K562 (cell line): ENCODE measurements around the gene ZNF691. TPM values are rescaled to one million over a fixed set of nuclear protein-coding genes. Genes with fewer than 3 reads are reported as not detected.
A peak's percentile ranks its signal among the peaks of the same experiment; 100 is the strongest.

Experiments
- ASH1L ChIP-seq: fragments of 450-650 bp; IDR thresholded peaks from 2 replicates; pipeline ENCODE4 v1.6.1; 2018; ENCODE audit warnings: borderline replicate concordance, mild to moderate bottlenecking, low read depth; ENCODE audit not compliant: partially characterized antibody
- ETS1 ChIP-seq: conservative IDR thresholded peaks from 2 replicates; pipeline ENCODE4 v1.6.1; 2011; ENCODE audit warnings: low read depth, mild to moderate bottlenecking, low read length; ENCODE audit not compliant: control insufficient read depth
- JUN ChIP-seq, 2 experiments: sonication (generic) in 1 of 2; formaldehyde crosslinking in 1 of 2; IDR thresholded peaks; 2 replicates each; pipeline versions ENCODE4 v1.6.1 to v1.8.0; 2012 to 2022; ENCODE audit warnings: borderline replicate concordance in 2 of 2, mild to moderate bottlenecking in 2 of 2, improper control_type of control experiment in 1 of 2, low read depth in 1 of 2, low read length in 1 of 2, missing genetic modification reagents in 1 of 2
- KAT7 ChIP-seq: sonication (generic); formaldehyde crosslinking; IDR thresholded peaks from 2 replicates; pipeline ENCODE4 v1.8.0; 2022; ENCODE audit warnings: missing genetic modification reagents, mild to moderate bottlenecking, borderline replicate concordance
- MEF2A ChIP-seq: IDR thresholded peaks from 2 replicates; pipeline ENCODE4 v1.6.1; 2011; ENCODE audit warnings: low read depth, mild to moderate bottlenecking, low read length, moderate library complexity; ENCODE audit not compliant: control insufficient read depth
- MTF1 ChIP-seq: fragments of 250-450 bp; sonication (Bioruptor Pico); IDR thresholded peaks from 2 replicates; pipeline ENCODE4 v1.9.0; 2021; ENCODE audit warnings: moderate library complexity, mild to moderate bottlenecking, inconsistent platforms, borderline replicate concordance
- NR4A1 ChIP-seq, 2 experiments: fragments of 250-450 bp in 1 of 2; fragments of 450-650 bp in 1 of 2; sonication (Bioruptor Pico) in 1 of 2; IDR thresholded peaks; 2 replicates each; pipeline versions ENCODE4 v1.4.0 to v1.6.1; 2016 to 2020; ENCODE audit warnings: mild to moderate bottlenecking in 2 of 2, missing compliant biosample characterization in 1 of 2, missing genetic modification characterization in 1 of 2, moderate library complexity in 1 of 2
- PTBP1 ChIP-seq: fragments of 200-400 bp; formaldehyde crosslinking; IDR thresholded peaks from 2 replicates; pipeline ENCODE4 v1.6.1; 2017; ENCODE audit warnings: low read depth, low read length
- RBM34 ChIP-seq: fragments of 200-400 bp; formaldehyde crosslinking; IDR thresholded peaks from 2 replicates; pipeline ENCODE4 v1.6.1; 2018; ENCODE audit warnings: low read length, borderline replicate concordance; ENCODE audit not compliant: insufficient read depth
- RERE ChIP-seq: sonication (generic); formaldehyde crosslinking; IDR thresholded peaks from 2 replicates; pipeline ENCODE4 v1.8.0; 2023; ENCODE audit warnings: missing genetic modification reagents, mild to moderate bottlenecking, borderline replicate concordance
- RHOXF2B ChIP-seq: fragments of 250-450 bp; sonication (Bioruptor Pico); conservative IDR thresholded peaks from 2 replicates; pipeline ENCODE4 v1.5.1; 2021
- SAFB ChIP-seq: fragments of 200-400 bp; formaldehyde crosslinking; IDR thresholded peaks from 2 replicates; pipeline ENCODE4 v1.6.1; 2017; ENCODE audit warnings: low read depth, low read length, borderline replicate concordance
- SMC3 ChIP-seq: conservative IDR thresholded peaks from 2 replicates; pipeline ENCODE4 v1.6.1; 2011; ENCODE audit warnings: low read depth, low read length, improper control_type of control experiment; ENCODE audit not compliant: insufficient read depth
- SP1 ChIP-seq: sonication (generic); formaldehyde crosslinking; IDR thresholded peaks from 2 replicates; pipeline ENCODE4 v1.8.1; 2022; ENCODE audit warnings: mild to moderate bottlenecking, missing genetic modification reagents
- XRCC4 ChIP-seq: IDR thresholded peaks from one replicate; pipeline ENCODE4 v1.6.1; 2011; ENCODE audit not compliant: insufficient read depth, insufficient read length; ENCODE audit errors: extremely low read depth
- ZNF639 ChIP-seq, 2 experiments: fragments of 200-800 bp in 1 of 2; sonication (Bioruptor generic) in 1 of 2; sonication (generic) in 1 of 2; formaldehyde crosslinking in 1 of 2; IDR thresholded peaks in 1 of 2; conservative IDR thresholded peaks in 1 of 2; 2 replicates each; pipeline versions ENCODE4 v1.5.0 to v1.6.1; 2016 to 2020; ENCODE audit warnings: missing compliant biosample characterization in 1 of 2, missing genetic modification characterization in 1 of 2, missing genetic modification reagents in 1 of 2
- polyA plus RNA-seq, 8 experiments: library from polyadenylated mRNA; depleted of rRNA in 4 of 8; stranded (reverse) in 5 of 8; unstranded in 3 of 8; fragments of >200 nt; fragmentation: Nextera tagmentation in 2 of 8; fragmentation: Illumina TruSeq in 1 of 8; extraction: Ambion mirVana in 2 of 8; extraction: Trizol in 1 of 8; gene quantifications; 2 replicates each; pipeline versions ENCODE4 v1.2.1 to v1.2.3, GENCODE V29; 2011 to 2014; ENCODE audit warnings: inconsistent platforms in 1 of 8, missing spikeins in 1 of 8
- total RNA-seq, 7 experiments: library from RNA; depleted of rRNA in 6 of 7; stranded (reverse); fragments of >200 nt in 6 of 7; fragmentation: Illumina TruSeq in 2 of 7; extraction: Trizol in 2 of 7; gene quantifications; 2 replicates each; pipeline versions ENCODE4 v1.2.1 to v1.2.3, GENCODE V29; 2011 to 2021; ENCODE audit warnings: low replicate concordance in 1 of 7

ZNF691 gene
- total and polyA plus RNA-seq, 9 of the 15 experiments (the other 6 are each of a cell fraction or from before 2014, with no cell fraction given) = 10.7 to 30.4 (median 14.8) TPM

GRCh38 chr1:42825036-42825851 is 21.2 kb upstream of the ZNF691 start (continued):
- TF ChIP-seq RERE = no peak
- 0 out of 2 replicates have a peak, but pooled peaks have one; percentile 44 for TF ChIP-seq ETS1
- no peak for TF ChIP-seq SAFB
- no peak for TF ChIP-seq RBM34
- TF ChIP-seq KAT7 (CRISPR knock-in tag) = peak; percentile 83; the same call in 1 of the 2 replicates
- TF ChIP-seq ASH1L = peak; percentile 32
- no peak for TF ChIP-seq MEF2A
- peak; percentile 49 for TF ChIP-seq SP1 (CRISPR knock-in tag)
- TF ChIP-seq JUN (IDR thresholded peaks at IDR 0.05; ENCODE audit: borderline replicate concordance, low read depth, low read length) = peak; percentile 9; the same call in 1 of the 2 replicates
- no peak for TF ChIP-seq JUN (CRISPR knock-in tag; IDR thresholded peaks at IDR 0.05; ENCODE audit: borderline replicate concordance)
- no peak for TF ChIP-seq MTF1 (CRISPR knock-in tag)
- TF ChIP-seq RHOXF2B = no peak
- no peak for TF ChIP-seq NR4A1 (CRISPR knock-in tag; IDR thresholded peaks at IDR 0.05)
- TF ChIP-seq NR4A1 (tag; IDR thresholded peaks at IDR 0.05) = peak; percentile 83
- TF ChIP-seq XRCC4 = no peak
- TF ChIP-seq PTBP1 = no peak
- TF ChIP-seq SMC3 = 0 out of 2 replicates have a peak, but pooled peaks have one; percentile 3
- TF ChIP-seq ZNF639 (CRISPR knock-in tag; conservative IDR thresholded peaks at IDR 0.05 in 1 of 2, IDR thresholded peaks at IDR 0.05 in 1 of 2) = peak in 1 of 2 experiments; percentile 90; a peak in 2 of 4 replicates
